ENCODE data around the gene OR2F1.

The OR2F1 gene

GRCh38 chr7:143954544-143954943 is at the start of gene OR2F1:
Gene OR2F1 (plus strand): TSS chr7:143954844. CDS start chr7:143959971, 5,127 bp downstream.
- TF ChIP-seq JUND (IDR thresholded peaks at IDR 0.05; ENCODE audit: low read depth), result no peak

DNA sequence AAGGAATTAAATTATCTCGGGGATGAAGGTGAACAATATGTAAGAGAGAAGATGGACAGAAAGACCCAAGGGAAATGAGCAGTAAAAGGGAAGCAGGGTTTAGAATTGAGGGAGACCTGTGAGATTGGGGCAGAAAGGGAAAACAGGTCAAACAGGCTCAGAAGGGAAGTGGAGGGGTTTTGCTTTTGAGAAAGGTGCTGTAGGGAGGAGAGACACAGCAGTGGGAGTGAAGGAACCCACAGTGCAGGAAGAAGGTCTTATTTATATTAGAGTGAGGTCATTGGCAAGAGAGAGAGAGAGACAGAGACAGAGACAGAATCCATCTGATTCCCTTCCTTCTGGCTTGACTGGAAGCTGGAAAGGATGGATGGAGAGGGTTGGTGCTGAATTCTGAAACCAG is 49.1 kb upstream of the OR2F1 start:
- DNase-seq (ENCODE audit: low read depth in 1 of 2, low spot score in 1 of 2), result peak in 1 of 2 experiments; percentile 23
- in situ Hi-C loops (cut with HindIII; ENCODE audit: low pct_unique_long_range_greater_than_20kb, low sequenced_read_pairs), result no loop called here
- TF ChIP-seq JUND (IDR thresholded peaks at IDR 0.05; ENCODE audit: low read depth), result no peak

More at GRCh38 chr7:143954544-143954943, at the start of gene OR2F1:
- in situ Hi-C loops (cut with HindIII; ENCODE audit: low pct_unique_long_range_greater_than_20kb, low sequenced_read_pairs), result no loop called here
- no peak for DNase-seq (ENCODE audit: low read depth in 1 of 2, low spot score in 1 of 2)

GRCh38 chr7:143906151-143906550 is 48.5 kb upstream of the OR2F1 start:
- in situ Hi-C loops (cut with HindIII; ENCODE audit: low pct_unique_long_range_greater_than_20kb, low sequenced_read_pairs), result no loop called here

GRCh38 chr7:143906895-143907294 is 47.7 kb upstream of the OR2F1 start:
- no peak for DNase-seq (ENCODE audit: low read depth in 1 of 2, low spot score in 1 of 2)
- TF ChIP-seq JUND (IDR thresholded peaks at IDR 0.05; ENCODE audit: low read depth), result no peak
- in situ Hi-C loops (cut with HindIII; ENCODE audit: low pct_unique_long_range_greater_than_20kb, low sequenced_read_pairs), result no loop called here

More at GRCh38 chr7:143906151-143906550, 48.5 kb upstream of the OR2F1 start:
- no peak for TF ChIP-seq JUND (IDR thresholded peaks at IDR 0.05; ENCODE audit: low read depth)
- DNase-seq (ENCODE audit: low read depth in 1 of 2, low spot score in 1 of 2), result no peak

DNA sequence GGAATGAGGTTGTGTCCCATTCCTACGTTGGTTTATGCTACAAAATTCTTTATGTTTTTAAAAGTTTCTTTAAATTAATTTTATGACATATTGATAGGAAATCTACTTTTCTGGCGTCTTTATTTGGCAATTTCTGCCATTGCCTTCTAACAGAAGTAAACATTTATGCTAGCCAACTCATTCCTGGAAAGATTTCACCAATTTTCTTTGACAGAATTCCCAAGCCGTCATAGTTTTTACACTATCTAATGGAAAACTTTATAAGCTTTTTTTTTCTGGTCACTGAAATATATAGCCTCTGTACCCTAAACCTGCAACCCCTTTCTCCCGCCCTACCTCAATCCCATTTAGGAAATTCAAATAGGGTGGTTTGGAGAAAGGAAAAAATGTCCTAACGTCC is 46.5 kb upstream of the OR2F1 start:
- DNase-seq (ENCODE audit: low read depth in 1 of 2, low spot score in 1 of 2), result no peak
- in situ Hi-C loops (cut with HindIII; ENCODE audit: low pct_unique_long_range_greater_than_20kb, low sequenced_read_pairs), result no loop called here
- no peak for TF ChIP-seq JUND (IDR thresholded peaks at IDR 0.05; ENCODE audit: low read depth)

DNA sequence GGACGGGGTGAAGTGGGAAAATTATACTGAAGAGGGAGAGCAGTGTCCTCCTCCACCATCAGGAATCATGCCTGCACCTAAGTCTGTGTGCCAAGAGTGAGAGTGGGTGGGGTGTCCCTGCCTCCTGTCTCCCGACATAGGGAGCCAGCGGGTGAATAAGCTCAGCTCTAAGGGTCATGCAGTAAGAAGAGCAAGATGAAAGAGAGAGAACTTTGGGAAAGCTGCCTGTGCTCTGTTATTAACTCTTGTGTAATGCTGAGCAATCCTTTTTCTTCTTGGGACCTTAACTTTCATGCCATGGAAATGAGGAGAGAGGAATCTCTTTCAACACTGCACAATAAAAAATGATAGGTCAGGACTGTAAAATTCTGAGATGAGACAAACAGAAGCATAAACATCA is 44.8 kb upstream of the OR2F1 start:
- DNase-seq (ENCODE audit: low read depth in 1 of 2, low spot score in 1 of 2), result no peak
- no peak for TF ChIP-seq JUND (IDR thresholded peaks at IDR 0.05; ENCODE audit: low read depth)
- in situ Hi-C loops (cut with HindIII; ENCODE audit: low pct_unique_long_range_greater_than_20kb, low sequenced_read_pairs), result no loop called here

DNA sequence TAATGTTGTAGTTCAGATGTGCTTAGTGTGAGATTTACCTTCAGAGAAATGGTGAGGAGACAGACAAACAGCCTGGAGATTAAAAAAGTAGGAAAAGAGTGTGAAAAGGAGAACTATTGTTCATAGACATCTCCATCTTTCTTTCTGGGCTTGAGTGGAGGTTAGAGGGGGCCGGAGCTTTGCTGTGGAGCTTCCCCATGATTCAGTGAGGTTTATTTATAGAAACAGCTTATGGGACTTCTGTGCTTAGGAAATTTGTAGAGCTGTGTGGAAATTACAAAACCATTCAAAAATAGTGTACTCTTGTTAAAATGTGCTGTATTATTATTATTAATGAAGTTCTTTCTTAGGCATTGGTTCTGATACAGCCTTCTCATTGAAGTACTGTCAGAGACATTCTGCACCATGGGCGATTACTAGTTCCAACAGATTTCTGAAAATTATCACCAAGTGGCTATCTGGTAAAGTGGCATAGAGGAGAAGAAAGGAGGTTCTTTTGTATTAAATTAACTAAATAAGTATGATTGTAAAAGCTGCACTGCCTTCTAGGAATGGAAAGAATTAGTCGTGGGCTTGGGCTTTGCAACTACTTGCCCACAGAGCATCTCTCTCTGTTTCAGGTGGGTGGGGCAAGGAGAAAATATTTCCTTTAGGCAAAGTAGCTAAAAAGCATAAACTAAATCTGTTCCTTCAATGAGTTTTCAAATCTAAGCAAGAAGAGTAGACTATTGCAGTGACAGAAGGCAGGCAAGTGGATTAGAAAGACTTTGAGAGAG is 44.0 kb upstream of the OR2F1 start:
- no peak for TF ChIP-seq JUND (IDR thresholded peaks at IDR 0.05; ENCODE audit: low read depth)
- DNase-seq (ENCODE audit: low read depth in 1 of 2, low spot score in 1 of 2), result no peak
- in situ Hi-C loops (cut with HindIII; ENCODE audit: low pct_unique_long_range_greater_than_20kb, low sequenced_read_pairs), result no loop called here

DNA sequence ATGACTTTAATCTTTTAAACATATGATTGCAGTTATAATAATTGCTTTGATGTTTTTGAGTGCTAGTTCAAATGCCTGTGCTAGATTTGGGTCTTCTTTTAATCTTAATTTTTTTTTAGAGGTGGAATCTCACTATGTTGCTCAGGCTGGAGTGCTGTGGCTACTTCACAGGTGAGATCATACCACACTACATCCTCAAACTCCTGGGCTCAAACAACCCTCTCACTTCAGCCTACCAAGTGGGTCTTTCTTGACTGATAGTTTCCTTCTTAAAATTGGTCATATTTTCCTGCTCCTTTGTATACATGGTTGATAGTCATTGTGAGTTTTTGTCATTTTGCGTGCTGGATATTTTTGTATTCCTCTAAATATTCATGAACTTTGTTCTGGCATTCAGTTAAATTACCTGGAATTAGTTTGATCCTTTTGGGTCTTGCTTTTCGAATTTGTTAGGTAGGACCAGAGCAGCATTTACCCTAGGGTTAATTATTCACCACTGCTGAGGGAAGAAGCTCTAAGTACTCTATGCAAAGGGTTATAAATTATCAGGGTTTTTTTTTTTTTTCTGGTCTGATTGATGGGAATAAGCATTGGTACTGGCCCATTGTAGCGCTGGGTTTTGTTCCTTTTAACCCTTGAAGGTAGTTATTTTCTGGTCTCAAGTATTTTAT is 40.6 kb upstream of the OR2F1 start:
- in situ Hi-C loops (cut with HindIII; ENCODE audit: low pct_unique_long_range_greater_than_20kb, low sequenced_read_pairs), result no loop called here
- TF ChIP-seq JUND (IDR thresholded peaks at IDR 0.05; ENCODE audit: low read depth), result no peak
- no peak for DNase-seq (ENCODE audit: low read depth in 1 of 2, low spot score in 1 of 2)

DNA sequence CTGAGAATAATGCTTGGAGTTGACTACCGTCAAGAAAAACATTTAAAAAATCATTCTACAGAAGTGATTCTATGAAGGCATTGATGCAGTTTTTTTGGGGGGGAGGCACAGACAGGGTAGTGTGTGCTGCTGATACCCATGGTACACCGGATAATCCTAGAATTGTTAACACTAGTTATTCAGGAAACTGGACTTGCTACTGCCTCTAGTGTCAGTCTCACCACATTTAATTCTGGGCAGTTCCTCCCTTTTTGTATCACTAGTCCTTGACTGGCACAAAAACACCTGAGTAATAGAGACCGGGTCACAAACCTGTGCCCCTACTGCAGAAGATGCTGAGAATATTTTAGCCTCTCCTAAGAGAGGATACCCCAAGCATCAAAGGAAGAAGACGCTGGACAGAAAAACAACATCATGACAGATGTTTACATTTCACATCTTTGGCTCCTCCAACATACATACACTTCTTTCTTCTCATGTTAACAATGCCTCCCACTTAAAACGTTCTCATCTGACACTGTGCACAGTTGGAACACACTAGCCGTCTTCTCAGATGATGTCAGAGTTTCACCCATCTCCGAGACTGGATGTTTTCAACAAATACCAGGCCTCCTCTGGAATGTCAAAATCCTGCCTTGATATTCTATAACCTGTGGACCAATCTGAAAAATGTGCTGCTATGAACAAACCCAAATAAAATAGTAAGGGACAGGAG is 39.5 kb upstream of the OR2F1 start:
- DNase-seq (ENCODE audit: low read depth in 1 of 2, low spot score in 1 of 2), result no peak
- in situ Hi-C loops (cut with HindIII; ENCODE audit: low pct_unique_long_range_greater_than_20kb, low sequenced_read_pairs), result no loop called here
- TF ChIP-seq JUND (IDR thresholded peaks at IDR 0.05; ENCODE audit: low read depth), result no peak

DNA sequence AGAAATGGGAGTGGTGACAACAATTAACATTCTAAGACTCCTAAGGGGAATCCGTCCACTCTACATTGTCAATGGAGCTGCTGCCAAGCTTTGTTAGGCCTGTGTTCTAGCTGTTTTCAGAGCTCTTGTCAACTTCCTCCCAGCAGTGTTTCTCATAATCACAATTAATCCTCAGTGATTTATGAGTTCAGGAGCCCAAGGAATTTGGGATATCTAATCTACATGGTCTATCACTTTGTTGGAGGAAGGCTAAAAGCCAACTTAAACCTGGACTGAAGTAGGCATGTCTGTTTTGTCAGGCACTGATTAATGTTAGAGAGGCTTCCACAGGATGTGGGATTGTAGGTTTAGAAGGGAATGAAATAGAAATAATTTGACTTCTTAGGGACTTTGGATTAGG is 29.8 kb upstream of the OR2F1 start:
- TF ChIP-seq JUND (IDR thresholded peaks at IDR 0.05; ENCODE audit: low read depth), result no peak
- in situ Hi-C loops (cut with HindIII; ENCODE audit: low pct_unique_long_range_greater_than_20kb, low sequenced_read_pairs), result no loop called here
- no peak for DNase-seq (ENCODE audit: low read depth in 1 of 2, low spot score in 1 of 2)

DNA sequence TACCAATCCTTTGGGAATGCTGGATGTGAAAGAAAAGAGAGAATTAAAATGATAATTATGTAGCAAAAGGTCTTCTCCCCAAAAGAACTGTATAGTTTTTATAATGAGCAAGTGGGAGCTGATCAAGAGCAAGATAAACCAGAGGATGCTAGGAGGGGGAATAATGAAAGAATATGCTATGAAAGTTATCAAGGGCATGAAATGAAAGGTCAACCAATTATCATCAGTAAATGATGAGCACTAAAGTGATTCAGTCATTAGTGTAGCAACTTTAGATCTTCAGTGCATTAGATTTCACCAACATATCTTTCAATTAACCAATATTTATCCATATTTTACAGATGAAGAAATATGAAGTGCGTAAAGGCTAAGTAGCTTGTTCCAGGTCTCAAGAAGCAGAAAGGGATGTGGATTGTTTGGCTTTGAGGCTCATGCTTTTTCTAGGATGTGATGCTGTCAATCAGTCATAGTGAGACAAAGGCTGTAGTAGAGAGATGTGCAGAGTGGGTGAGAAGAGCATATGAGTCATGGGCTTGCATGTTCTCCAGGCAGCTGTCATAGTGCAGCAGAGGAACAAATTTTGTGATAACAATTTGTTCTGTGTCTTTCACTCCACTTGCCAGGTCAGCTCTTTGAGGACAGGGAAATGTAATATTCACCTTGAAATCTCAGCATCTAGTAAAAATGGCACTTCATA is 25.3 kb upstream of the OR2F1 start:
- no peak for DNase-seq (ENCODE audit: low read depth in 1 of 2, low spot score in 1 of 2)
- in situ Hi-C loops (cut with HindIII; ENCODE audit: low pct_unique_long_range_greater_than_20kb, low sequenced_read_pairs), result no loop called here
- TF ChIP-seq JUND (IDR thresholded peaks at IDR 0.05; ENCODE audit: low read depth), result no peak

GRCh38 chr7:143931739-143932138 is 22.9 kb upstream of the OR2F1 start:
- TF ChIP-seq JUND (IDR thresholded peaks at IDR 0.05; ENCODE audit: low read depth), result no peak
- no peak for DNase-seq (ENCODE audit: low read depth in 1 of 2, low spot score in 1 of 2)
- in situ Hi-C loops (cut with HindIII; ENCODE audit: low pct_unique_long_range_greater_than_20kb, low sequenced_read_pairs), result no loop called here

Measured in T47D (cell line).